ENCODE results near the gene ST3GAL4.

- no peak for TF ChIP-seq CTCF (IDR thresholded peaks at IDR 0.05)
- TF ChIP-seq EZH2 (IDR thresholded peaks at IDR 0.05; ENCODE audit: borderline replicate concordance, insufficient read depth, low read depth, low read length, poor library complexity, severe bottlenecking) = no peak
These were observed 104.3 kb downstream of the ST3GAL4 start for GRCh38 chr11:126459691-126460281.
